HCT116 (cell line): ENCODE measurements around the gene KMT2B. TPM values are rescaled to one million over a fixed set of nuclear protein-coding genes. Genes with fewer than 3 reads are reported as not detected.

Source experiments
- ATAC-seq: fragments of 200-7000 bp; cut with Tn5 transposase; 2 replicates; pipeline ENCODE4 v1.9.1; 2020; ENCODE audit warnings: mild to moderate bottlenecking, moderate library complexity
- BruUV-seq: library from RNA; stranded (reverse); fragments of 400-500 nt; replicated peaks from 2 replicates; lab custom pipeline; 2021; lab: Mats Ljungman, UMichigan
- CTCF ChIA-PET: fragments of 300-600 bp; sonication (Branson Sonifier 250); formaldehyde crosslinking; loops from one replicate; lab custom pipeline; 2021; ENCODE audit warnings: antibody characterized with exemption; lab: Charles Lee
- POLR2A ChIA-PET: fragments of 300-600, 350-600 bp; sonication (Branson Sonifier 250); formaldehyde crosslinking; loops from one replicate; lab custom pipeline; 2021; ENCODE audit warnings: antibody characterized with exemption; lab: Charles Lee
- RAD21 ChIA-PET, 2 experiments: fragments of 300-600 bp; sonication (Branson Sonifier 250); formaldehyde crosslinking; loops; one replicate each; lab custom pipeline; 2023; ENCODE audit warnings: low total read pairs in 2 of 2; ENCODE audit not compliant: uncharacterized antibody in 2 of 2, unreplicated experiment in 2 of 2, low non-redundant PET in 1 of 2; lab: Charles Lee
- DNase-seq: peaks from one replicate; pipeline ENCODE4 v3.0.0-alpha.2; 2010; ENCODE audit warnings: low read depth, low spot score
- H2AFZ ChIP-seq: fragments of 200-600 bp; shearing (Covaris generic), sonication (generic); 2 replicates; pipeline ENCODE4 v1.6.1; 2017; ENCODE audit warnings: low read depth, mixed run types, mixed read lengths, antibody characterized with exemption, low read length; ENCODE audit not compliant: poor library complexity, severe bottlenecking
- H3K27ac ChIP-seq: 2 replicates; pipeline ENCODE4 v1.5.1; 2012; ENCODE audit warnings: low read depth, low read length
- H3K27me3 ChIP-seq: fragments of 200-600 bp; sonication (generic); 2 replicates; pipeline ENCODE4 v1.6.1; 2016; ENCODE audit warnings: mixed run types, low read length, mixed read lengths; ENCODE audit not compliant: insufficient read depth
- H3K36me3 ChIP-seq, 2 experiments: fragments of 200-500 bp in 1 of 2; fragments of 200-600 bp in 1 of 2; sonication (Bioruptor generic) in 1 of 2; sonication (generic) in 1 of 2; 2 replicates each; pipeline versions ENCODE4 v1.5.1 to v1.6.1; 2014 to 2016; ENCODE audit warnings: low read length in 2 of 2, inconsistent platforms in 1 of 2, mixed read lengths in 1 of 2, mixed run types in 1 of 2; ENCODE audit not compliant: insufficient read depth in 2 of 2, control insufficient read depth in 1 of 2
- H3K4me1 ChIP-seq, 2 experiments: fragments of 200-600 bp in 1 of 2; sonication (generic) in 1 of 2; 2 replicates each; pipeline versions ENCODE4 v1.5.1 to v1.6.1; 2012 to 2017; ENCODE audit warnings: low read length in 2 of 2, inconsistent platforms in 1 of 2, mild to moderate bottlenecking in 1 of 2, mixed read lengths in 1 of 2, mixed run types in 1 of 2, moderate library complexity in 1 of 2; ENCODE audit not compliant: insufficient read depth in 2 of 2, control insufficient read depth in 1 of 2
- H3K4me2 ChIP-seq: fragments of 200-600 bp; sonication (generic); 2 replicates; pipeline ENCODE4 v1.6.1; 2017; ENCODE audit warnings: mixed run types, low read length, mixed read lengths
- H3K4me3 ChIP-seq, 2 experiments: fragments of 200-600 bp in 1 of 2; sonication (generic) in 1 of 2; replicated peaks in 1 of 2; 2 replicates each; pipeline ENCODE4 v1.5.1; 2011 to 2016; ENCODE audit warnings: low read length in 2 of 2, control low read depth in 1 of 2, low read depth in 1 of 2, mild to moderate bottlenecking in 1 of 2, mixed read lengths in 1 of 2, mixed run types in 1 of 2
- H3K79me2 ChIP-seq: fragments of 200-600 bp; sonication (generic); 2 replicates; pipeline ENCODE4 v1.6.1; 2017; ENCODE audit warnings: mild to moderate bottlenecking, mixed run types, low read length, moderate library complexity, mixed read lengths; ENCODE audit not compliant: insufficient read depth
- H3K9ac ChIP-seq: fragments of 200-600 bp; sonication (generic); 2 replicates; pipeline ENCODE4 v1.6.1; 2016; ENCODE audit warnings: low read length, mixed read lengths
- H3K9me2 ChIP-seq: fragments of 200-600 bp; sonication (generic), shearing (Covaris generic); 2 replicates; pipeline ENCODE4 v1.6.1; 2017; ENCODE audit warnings: mixed run types, mild to moderate bottlenecking, moderate library complexity; ENCODE audit not compliant: insufficient read depth
- H3K9me3 ChIP-seq, 2 experiments: fragments of 200-500 bp in 1 of 2; fragments of 200-600 bp in 1 of 2; sonication (Bioruptor generic) in 1 of 2; sonication (generic) in 1 of 2; 2 replicates each; pipeline ENCODE4 v1.6.1; 2014 to 2017; ENCODE audit warnings: low read length in 2 of 2, mixed read lengths in 2 of 2, inconsistent platforms in 1 of 2, low read depth in 1 of 2, mild to moderate bottlenecking in 1 of 2, mixed run types in 1 of 2, moderate library complexity in 1 of 2; ENCODE audit not compliant: control insufficient read depth in 1 of 2, insufficient read depth in 1 of 2
- H4K20me1 ChIP-seq: fragments of 200-600 bp; sonication (generic), shearing (Covaris generic); 2 replicates; pipeline ENCODE4 v1.6.1; 2017; ENCODE audit warnings: mixed run types, mild to moderate bottlenecking, moderate library complexity; ENCODE audit not compliant: insufficient read depth
- CEBPB ChIP-seq: IDR thresholded peaks from 2 replicates; pipeline ENCODE4 v1.6.1; 2012; ENCODE audit warnings: low read depth
- CTCF ChIP-seq, 3 experiments: fragments of 200-600 bp in 1 of 3; sonication (generic) in 1 of 3; IDR thresholded peaks in 2 of 3; conservative IDR thresholded peaks in 1 of 3; 2 replicates each; pipeline ENCODE4 v1.5.1; 2012 to 2017; ENCODE audit warnings: low read depth in 2 of 3, low read length in 2 of 3, antibody characterized with exemption in 1 of 3, borderline replicate concordance in 1 of 3, control low read depth in 1 of 3, mild to moderate bottlenecking in 1 of 3, mixed read lengths in 1 of 3, mixed run types in 1 of 3, moderate library complexity in 1 of 3; ENCODE audit not compliant: insufficient read depth in 1 of 3
- ELF1 ChIP-seq: IDR thresholded peaks from 2 replicates; pipeline ENCODE4 v1.6.1; 2012; ENCODE audit warnings: low read depth, borderline replicate concordance
- EZH2phosphoT487 ChIP-seq: fragments of 200-600 bp; IDR thresholded peaks from 2 replicates; pipeline ENCODE4 v1.6.1; 2018; ENCODE audit warnings: antibody characterized with exemption, borderline replicate concordance
- FOSL1 ChIP-seq: IDR thresholded peaks from 2 replicates; pipeline ENCODE4 v1.6.1; 2012; ENCODE audit warnings: low read depth
- MAX ChIP-seq: IDR thresholded peaks from 2 replicates; pipeline ENCODE4 v1.6.1; 2012
- POLR2A ChIP-seq: IDR thresholded peaks from 2 replicates; pipeline ENCODE4 v1.7.0; 2011; ENCODE audit warnings: borderline replicate concordance; ENCODE audit not compliant: insufficient read depth, insufficient read length; ENCODE audit errors: extremely low read depth
- POLR2AphosphoS5 ChIP-seq: IDR thresholded peaks from 2 replicates; pipeline ENCODE4 v1.6.1; 2011; ENCODE audit warnings: mild to moderate bottlenecking, low read depth, low read length, moderate library complexity
- SIN3A ChIP-seq: IDR thresholded peaks from 2 replicates; pipeline ENCODE4 v1.6.1; 2012; ENCODE audit warnings: low read depth
- SP1 ChIP-seq: IDR thresholded peaks from 2 replicates; pipeline ENCODE4 v1.6.1; 2012; ENCODE audit warnings: low read depth
- SRF ChIP-seq: IDR thresholded peaks from 2 replicates; pipeline ENCODE4 v1.6.1; 2012; ENCODE audit warnings: low read depth
- TCF7L2 ChIP-seq: IDR thresholded peaks from 2 replicates; pipeline ENCODE4 v1.7.0; 2011; ENCODE audit warnings: borderline replicate concordance, inconsistent platforms; ENCODE audit not compliant: insufficient read depth, insufficient read length; ENCODE audit errors: extremely low read depth
- YY1 ChIP-seq: IDR thresholded peaks from 2 replicates; pipeline ENCODE4 v1.6.1; 2011; ENCODE audit warnings: low read length, low read depth, moderate library complexity, mild to moderate bottlenecking; ENCODE audit not compliant: insufficient replicate concordance; ENCODE audit errors: extremely low read depth
- ZBTB33 ChIP-seq: IDR thresholded peaks from 2 replicates; pipeline ENCODE4 v1.6.1; 2011; ENCODE audit warnings: mild to moderate bottlenecking, low read length, moderate library complexity; ENCODE audit not compliant: insufficient replicate concordance; ENCODE audit errors: extremely low read depth
- ZFX ChIP-seq: fragments of 450-650 bp; IDR thresholded peaks from 2 replicates; pipeline ENCODE4 v1.6.1; 2017
- intact Hi-C: fragments of 100-400 bp; cut with micrococcal nuclease; formaldehyde crosslinking; loops from 2 replicates; pipeline ENCODE4 v1.10.0; 2022
- total RNA-seq: library from RNA; stranded (reverse); gene quantifications from one replicate; pipeline ENCODE4 v1.2.1, GENCODE V29; 2021; ENCODE audit not compliant: unreplicated experiment

The KMT2B gene
- total RNA-seq, 1 experiment from 2014 or later: 29.9 TPM

GRCh38 chr19:35703343-35703742 lies 14.5 kb upstream of the KMT2B start (continued):
- TF ChIP-seq ZBTB33: no peak
- TF ChIP-seq SRF: no peak
- TF ChIP-seq CTCF (IDR thresholded peaks at IDR 0.05 in 2 of 3, conservative IDR thresholded peaks at IDR 0.05 in 1 of 3; ENCODE audit: borderline replicate concordance in 1 of 3, insufficient read depth in 1 of 3, low read depth in 2 of 3, low read length in 2 of 3): no peak

GRCh38 chr19:35704218-35704617 lies 13.6 kb upstream of the KMT2B start, which contains the start of gene ZBTB32:
ZBTB32 (plus strand) TSS chr19:35704558; CDS start chr19:35714627, 10,069 bp downstream.
- ChIA-PET RAD21 (no interaction called here), POLR2A (no interaction called here)
- BruUV-seq: no TSS peak
- Histone ChIP-seq H3K4me2 (no peak within 1 kb of the TSS), H3K4me3 (no peak within 1 kb of the TSS)
- ATAC-seq: no peak
- TF ChIP-seq EZH2phosphoT487 (no peak), TCF7L2 (no peak), CTCF (IDR thresholded peaks at IDR 0.05 in 2 of 3, conservative IDR thresholded peaks at IDR 0.05 in 1 of 3; ENCODE audit: borderline replicate concordance in 1 of 3, insufficient read depth in 1 of 3, low read depth in 2 of 3, low read length in 2 of 3) (no peak), SP1 (no peak), MAX (no peak), ZFX (no peak), ELF1 (no peak), POLR2AphosphoS5 (no peak), FOSL1 (no peak), POLR2A (no peak), CEBPB (no peak), YY1 (no peak), SIN3A (no peak)
- TF ChIP-seq, all 23 proteins: peak for 0
- no peaks in the 10 kb centered on the region for H3K27me3 ChIP-seq
- H3K9ac ChIP-seq: no peak within 1 kb of the TSS
- no peaks in the 10 kb centered on the region for H3K9me3 ChIP-seq
- no peak within 1 kb of the TSS for H3K27ac ChIP-seq
- no peaks in the 10 kb centered on the region for H3K79me2 ChIP-seq
- no peaks in the 10 kb centered on the region for H4K20me1 ChIP-seq
- no peak within 1 kb of the TSS for H2AFZ ChIP-seq
- DNase-seq: no peak
- CTCF ChIA-PET: no interaction called here
- H3K4me1 ChIP-seq: peaks cover 0 to 10% of the 10 kb centered on the region in 2 experiments; a peak in 2 of 4 replicates
- intact Hi-C loops: no loop called here
- H3K36me3 ChIP-seq: no peaks in the 10 kb centered on the region
- no peaks in the 10 kb centered on the region for H3K9me2 ChIP-seq
